Inflammatory macrophage treated with lipopolysaccharide for 1 hour (primary cell): ENCODE measurements around the gene LCP1.
A peak's percentile ranks its signal among the peaks of the same experiment; 100 is the strongest.
"Not testable (repeated sequence)": the region's sequence is repeated elsewhere in the genome, so short reads cannot be mapped to it uniquely, and the experiment has no call there.

Experiments
- DNase-seq, 2 donors: peaks; one replicate each; pipeline ENCODE4 v3.0.0-alpha.2; 2020 to 2022

LCP1 gene

DNA sequence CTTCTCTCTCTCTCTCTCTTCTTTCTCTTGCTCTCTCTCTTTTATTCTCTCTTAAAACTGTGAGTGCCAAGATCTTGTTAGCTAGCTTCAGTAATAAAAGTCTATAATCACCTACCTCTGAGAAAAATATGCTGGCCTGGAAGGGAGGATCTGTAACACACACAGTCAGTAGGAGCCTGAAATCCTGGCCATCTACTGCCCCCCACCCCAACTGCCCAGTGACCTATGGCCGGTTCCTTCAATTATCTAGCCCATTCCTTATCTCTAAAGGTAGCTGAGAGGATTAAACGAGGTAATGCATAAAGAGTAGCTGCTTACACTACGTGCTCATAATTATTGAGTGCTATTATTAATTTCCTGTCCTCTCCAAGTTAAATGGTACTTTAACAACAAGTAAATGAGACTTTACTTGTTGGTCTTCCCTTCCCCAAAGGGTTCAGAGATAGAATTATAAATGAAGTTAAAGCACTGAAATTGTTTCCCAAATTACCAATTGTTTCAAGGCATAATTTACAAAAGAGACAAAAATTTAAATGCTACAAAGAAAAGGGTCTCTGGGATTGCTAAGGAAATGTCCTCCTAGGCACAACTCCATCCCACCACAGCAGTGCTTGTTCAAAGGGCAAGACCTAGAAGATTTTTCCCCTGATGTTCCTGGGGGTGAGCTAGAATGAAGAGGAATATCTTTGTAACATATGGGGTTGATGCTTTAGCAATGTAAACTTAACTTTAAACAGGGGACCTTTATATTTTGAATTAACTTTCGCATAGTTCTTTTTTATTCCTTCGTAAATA lies 1.8 kb downstream of the LCP1 start:
- no peak for DNase-seq

DNA sequence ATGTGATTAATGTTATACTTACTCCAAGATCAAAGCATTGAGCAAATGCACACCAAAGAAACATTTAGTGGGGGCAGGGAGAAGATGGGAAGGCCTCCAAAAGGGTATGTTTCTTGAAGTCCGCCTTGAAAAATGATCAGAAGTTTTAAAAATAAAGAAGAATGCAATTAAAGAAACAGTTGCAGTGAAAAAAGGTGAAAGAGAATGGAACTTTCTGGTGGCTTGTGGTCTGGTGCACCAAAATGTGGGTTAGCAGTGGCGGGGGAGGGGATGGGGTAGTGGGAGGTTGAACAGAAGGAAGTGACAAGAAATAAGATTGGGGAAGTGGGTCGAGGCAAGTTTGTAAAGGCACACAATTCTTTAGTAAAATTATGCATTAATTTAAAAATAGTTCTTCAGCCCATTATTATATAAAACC lies 2.5 kb downstream of the LCP1 start:
- peak; percentile 61 to 65 for DNase-seq

DNA sequence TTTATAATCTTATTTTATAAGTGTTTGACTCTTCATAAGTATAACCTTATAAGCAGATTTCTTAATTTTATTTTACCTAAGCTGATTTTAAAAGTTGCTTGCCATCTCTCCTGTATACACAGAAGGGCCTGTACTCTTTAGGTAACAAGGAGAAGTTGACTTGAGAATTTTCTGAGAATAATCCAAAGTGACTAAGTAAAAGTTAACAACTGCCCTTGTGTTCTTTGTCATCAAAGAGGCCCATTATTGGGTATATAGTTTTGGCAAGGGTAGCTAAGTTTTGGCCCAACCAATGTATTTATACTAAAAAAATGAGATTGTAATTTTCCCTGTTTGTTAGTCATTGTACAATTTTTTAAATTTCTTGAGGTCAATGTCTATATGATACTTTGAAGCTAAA lies 3.2 kb downstream of the LCP1 start:
- DNase-seq = no peak

DNA sequence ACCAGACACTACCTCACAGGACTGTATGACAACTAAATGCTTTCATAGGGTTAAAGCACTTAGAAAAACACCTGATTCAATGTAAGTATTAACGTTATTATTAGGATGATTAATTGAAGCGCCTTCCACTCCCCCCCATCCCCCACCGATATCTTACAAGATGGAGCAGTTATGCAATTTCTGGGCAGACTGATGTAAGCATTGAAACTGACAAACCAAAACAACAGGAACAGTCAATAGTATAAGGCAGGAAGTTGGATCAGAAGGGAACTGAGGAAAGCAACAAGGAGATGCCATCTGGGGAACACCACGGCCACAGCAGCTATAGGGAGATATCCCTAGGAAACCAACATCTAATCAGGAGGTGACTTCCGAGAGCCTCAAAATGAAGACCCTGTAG lies 3.8 kb downstream of the LCP1 start:
- DNase-seq = peak; percentile 74 to 78

DNA sequence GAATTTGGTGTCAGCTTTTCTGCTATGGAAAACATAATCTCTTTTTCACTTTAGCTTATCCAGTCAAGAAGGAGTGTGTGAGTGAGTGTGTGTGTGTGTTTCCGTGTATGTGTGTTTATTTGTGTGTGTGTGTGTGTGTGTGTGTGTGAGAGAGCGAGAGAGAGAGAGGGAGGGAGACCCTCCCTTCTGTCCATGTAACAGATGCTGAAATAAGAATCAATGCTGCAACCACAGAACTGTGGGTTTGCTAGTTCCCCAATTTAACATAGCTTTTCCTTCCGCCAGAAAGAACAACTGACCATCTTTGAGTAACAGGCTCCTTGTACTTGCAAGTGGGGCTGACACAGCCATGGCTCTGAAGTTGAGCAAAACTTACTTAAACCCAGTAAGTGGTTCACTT lies 5.2 kb downstream of the LCP1 start:
- DNase-seq = peak; percentile 81 to 90

DNA sequence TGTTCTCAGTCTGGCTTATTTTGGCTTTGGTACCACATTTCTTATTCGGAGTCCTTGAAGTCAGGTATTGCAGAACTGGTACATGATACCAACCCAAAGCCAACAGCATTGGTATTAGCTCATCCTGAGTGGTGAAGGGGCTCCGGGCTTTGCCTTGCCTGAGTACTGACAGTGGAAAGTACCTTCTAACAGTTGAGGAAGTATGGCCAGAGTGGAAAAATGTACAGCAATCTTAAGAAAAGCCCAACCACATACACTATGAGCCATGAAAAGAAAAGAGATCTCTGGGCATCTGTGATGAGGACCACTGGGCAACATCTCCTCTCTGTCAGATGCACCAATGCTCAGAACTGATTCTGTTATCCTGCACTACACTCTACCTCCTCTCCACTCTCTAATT lies 8.3 kb downstream of the LCP1 start:
- DNase-seq = peak; percentile 82 to 93

DNA sequence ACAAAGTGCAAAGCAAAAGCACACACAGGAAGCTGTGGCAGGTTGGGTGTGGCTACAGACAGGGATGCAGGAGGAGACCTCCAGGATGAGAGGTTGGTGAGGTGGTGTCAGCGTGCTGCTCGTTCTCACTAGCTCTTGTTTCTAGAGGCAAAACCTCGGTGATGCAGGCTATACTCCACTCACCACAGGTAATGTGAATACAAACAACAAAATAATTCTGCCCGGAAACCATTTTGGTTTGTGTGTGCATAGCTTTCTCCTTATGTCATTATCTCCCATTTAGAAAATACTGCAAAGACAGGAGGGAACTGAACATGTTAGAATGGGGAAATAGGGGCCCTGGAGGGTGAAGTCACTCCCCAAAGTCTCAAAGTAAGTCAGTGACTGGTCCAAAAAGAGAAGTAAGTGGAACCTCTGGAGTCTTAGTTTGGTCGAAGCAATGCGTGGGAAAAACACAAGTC lies 9.4 kb downstream of the LCP1 start:
- DNase-seq = peak; percentile 88 to 96

DNA sequence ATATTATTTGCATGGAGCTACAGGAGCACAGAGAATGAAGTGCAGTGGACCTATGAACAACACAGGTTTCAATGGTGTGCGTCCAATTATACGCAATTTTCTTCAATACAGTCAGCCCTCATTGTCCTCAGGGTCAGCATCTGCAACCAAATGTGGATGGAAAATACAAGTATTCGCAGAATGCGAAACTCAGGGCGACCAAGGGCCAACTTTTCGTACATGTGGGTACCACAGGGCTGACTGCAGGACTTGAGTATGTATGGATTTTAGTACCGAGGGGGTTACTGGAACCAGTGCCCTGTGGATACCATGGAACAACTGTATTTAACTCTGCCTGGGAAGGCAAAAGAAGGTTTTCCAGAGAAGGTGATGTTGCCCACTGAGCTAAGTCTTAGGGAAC lies 10.2 kb downstream of the LCP1 start:
- no peak for DNase-seq

DNA sequence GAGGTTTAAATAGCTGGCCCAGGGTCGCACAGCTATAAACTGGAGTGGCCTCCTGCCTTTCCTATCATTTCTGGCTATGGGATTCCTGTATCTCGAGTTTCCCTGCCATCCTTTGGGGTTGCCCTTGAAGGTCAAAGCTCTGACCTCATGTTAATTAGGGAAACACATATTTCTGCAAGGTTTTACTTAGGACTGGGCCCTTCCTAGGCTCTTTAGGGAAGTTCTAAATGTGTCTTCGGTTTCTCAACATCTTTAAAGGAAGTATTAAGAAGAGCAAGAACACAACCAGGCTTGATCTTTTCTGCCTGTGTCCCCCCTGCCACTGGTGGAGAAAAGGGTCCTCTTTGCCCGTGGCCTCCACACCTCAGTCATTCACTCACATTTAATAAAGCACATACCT lies 10.8 kb downstream of the LCP1 start:
- peak; percentile 83 to 92 for DNase-seq

DNA sequence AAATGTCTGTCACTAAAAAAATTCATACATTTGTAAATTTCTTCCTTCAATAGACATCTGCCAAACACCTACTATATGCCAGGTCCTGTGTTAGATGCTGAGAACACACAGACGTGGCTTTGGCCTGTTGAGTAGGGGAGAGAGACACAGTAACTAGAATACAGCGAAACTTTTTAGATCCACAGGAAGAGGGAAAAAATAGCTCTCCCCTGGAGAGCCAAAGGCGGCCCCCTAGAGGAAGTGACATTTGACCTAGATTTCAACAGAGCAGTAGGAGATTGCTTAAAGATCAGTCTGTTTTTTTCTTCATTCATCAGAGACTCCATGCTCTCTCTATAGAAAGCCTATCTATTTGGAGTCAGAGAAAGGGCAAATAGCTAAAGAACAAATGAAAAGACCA lies 11.3 kb downstream of the LCP1 start:
- DNase-seq = peak; percentile 53 to 62

DNA sequence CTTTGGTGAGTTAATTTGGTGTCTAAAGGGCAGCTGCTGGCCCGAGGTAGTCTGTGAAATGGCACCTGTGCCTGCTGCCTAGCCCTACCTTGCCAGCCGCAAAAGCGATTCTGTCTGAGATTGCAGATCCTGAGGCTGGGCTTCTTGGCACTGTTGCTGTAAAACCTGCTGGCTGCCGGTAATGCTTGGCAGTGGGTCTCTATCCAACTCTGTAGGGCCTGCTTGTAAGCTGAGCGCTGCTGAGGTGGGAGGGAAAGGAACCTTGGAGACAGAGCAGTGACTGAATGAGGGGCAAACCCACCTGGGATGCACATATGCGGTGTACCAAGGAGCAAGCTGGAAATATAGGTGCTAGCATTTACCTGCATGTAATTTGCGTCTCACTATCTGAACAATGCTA lies 11.7 kb downstream of the LCP1 start:
- DNase-seq = no peak

DNA sequence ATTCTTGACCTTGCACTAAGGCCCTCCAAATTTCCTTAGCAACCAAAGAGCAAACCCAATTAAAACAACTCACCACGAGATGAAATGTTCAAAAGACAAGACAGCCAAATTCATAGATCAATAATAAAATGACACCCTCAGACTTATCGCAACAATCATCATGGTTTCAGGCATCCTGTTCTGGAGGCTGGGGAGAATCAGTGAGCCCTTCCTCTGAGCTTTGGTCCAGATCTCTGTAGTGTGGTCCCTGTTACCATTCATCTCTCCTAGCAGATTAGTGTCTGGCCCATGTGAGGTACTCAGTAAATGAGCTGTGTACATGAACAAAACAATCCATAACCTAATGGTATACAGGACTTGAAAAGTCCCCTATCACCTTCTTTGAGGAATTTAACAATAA lies 12.2 kb downstream of the LCP1 start:
- no peak for DNase-seq

DNA sequence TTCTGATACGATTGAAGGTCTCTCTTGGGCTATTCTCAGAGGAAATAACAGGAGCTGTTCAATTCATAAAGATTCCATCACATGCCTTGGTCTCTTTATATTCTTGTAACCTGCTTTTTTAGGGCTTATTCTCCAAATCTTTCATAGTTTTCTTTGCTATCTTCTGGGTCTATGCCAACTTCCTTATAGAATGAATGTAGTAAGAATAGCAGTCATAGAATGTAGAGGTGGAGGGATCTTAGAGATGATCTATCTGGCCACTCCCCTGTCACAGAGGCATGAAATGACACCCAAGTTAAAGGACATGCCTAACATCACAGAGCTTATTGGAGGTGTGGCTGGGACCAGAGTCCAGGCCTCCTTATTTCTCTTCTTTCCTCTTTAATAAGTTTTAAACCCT lies 13.2 kb downstream of the LCP1 start:
- peak; percentile 60 to 80 for DNase-seq

DNA sequence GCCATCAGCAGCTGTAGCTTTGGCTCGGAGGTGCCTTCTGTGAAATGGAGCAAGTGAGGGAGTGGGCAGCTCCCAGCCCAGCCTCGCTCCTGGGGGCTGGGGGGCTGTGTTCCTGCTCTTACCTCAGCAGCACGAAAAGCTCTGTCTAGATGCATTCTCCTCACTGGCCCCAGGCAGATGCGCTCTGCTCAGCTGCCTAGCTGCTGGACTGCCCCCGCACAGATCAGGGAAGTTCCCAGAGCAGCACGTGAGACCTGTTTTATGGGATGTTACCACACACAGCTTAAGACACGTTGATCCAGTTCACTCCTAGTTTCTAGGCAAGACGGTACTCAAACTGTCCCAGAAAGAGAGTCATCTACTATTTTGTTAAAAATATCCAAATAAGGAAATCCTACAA lies 13.6 kb downstream of the LCP1 start:
- peak; percentile 91 to 97 for DNase-seq

DNA sequence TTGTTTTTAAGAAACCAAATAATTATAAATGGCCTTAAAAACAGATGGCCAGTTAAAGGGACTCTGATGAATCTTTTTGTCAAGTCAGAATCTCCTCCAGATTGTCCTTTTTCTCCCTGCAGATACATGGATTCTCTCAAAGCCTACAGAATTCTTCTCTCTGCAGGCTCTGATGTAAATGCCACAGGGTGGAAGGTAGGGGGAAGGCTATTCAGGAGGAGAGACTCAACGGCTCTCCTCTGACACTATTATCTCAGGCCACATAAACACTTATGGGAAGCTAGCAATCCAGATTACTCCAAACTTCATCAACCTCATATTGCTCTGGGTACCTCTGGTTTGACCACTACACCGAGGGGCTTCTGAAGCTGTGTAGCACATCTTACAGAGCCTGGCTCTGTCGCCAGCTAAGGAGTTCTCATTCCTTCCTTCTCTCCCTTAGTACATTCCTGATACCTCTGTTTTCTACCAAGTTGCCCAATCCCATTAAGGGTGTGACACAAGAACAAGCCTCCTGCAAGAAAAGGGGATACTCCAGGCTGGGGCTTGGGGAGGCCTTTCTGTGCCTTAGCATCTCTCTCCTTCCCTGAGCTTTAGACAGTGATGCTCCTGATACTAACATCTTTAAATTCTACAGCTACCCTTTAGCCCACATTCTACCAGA lies 14.9 kb downstream of the LCP1 start:
- no peak for DNase-seq

DNA sequence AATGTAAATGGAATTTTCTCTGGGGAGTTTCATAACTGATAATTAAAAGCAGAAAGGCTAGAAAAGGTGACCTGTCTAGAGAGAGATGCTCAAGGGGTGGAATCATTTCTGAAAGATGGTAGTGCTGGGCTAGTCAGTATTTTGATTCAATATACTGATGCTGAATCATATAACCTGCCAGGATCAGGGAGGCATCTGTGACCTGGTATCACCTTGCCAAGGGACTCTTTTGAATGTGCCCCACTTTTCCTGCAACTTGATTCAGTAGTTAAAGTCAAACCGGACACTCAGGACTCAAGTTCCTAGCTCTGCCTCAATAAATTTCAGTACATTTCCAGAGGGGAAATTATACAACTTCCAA lies 15.8 kb downstream of the LCP1 start:
- DNase-seq = no peak

DNA sequence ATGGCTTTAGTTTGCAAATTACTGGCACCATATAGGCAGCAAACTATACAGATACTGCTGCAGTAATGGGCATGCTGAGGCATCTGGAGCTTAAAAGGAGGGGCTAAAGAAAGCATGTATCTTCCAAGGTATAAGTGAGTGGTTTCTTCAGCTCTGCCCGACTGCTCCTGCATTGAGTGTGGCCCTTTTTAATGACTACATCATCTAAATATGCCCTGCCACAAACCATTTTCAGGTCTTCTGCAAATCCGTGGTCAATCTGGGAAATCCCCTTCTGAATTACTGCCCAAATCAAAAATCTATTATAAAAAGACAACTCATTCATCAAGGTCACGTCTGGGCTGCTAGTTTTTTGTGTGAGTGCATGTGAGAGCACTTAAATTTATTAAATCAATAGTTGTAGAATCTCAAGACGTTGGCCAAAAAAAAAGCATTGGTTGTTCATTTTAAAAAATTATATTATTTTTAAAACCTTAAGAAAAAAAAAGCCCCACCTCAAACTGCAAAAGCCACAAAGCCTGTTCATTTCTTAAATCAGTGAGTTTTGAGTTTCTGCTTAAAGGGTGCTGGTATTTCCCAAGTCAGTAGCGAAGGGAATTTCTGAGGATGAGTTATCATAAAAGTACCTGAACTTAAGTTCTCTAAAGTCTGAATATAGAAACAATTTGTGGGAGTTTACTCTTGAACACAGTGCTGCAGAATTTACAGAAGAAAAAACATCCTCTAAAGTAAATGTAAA lies 16.3 kb downstream of the LCP1 start:
- peak; percentile 76 to 94 for DNase-seq

DNA sequence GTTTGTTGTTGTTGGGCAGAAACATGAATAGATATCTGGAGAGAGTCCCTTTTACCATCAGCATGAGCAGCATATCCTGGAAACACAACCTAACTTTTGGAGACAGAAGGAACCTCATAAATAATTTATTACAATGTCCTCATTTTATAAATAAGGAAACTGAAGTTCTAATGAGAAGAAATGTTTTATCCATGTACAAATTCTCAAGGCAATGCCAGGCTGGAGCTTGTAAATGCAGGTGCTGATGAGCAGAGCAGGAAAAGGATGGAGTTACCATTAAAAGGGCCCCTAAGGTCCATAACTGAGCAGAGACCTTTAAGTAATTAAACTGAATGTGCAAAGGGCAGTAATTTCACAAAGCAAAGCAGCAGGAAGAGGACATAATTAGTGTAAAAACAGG lies 17.3 kb downstream of the LCP1 start:
- no peak for DNase-seq

DNA sequence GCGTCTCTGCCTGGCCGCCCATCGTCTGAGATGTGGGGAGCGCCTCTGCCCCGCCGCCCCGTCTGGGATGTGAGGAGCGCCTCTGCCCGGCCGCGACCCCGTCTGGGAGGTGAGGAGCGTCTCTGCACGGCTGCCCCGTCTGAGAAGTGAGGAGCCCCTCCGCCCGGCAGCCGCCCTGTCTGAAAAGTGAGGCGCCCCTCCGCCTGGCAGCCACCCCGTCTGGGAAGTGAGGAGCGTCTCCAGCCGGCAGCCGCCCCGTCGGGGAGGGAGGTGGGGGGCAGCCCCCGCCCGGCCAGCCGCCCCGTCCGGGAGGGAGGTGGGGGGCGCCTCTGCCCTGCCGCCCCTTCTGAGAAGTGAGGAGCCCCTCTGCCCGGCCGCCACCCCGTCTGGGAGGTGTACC lies 19.2 kb downstream of the LCP1 start:
- DNase-seq = not testable (repeated sequence)

DNA sequence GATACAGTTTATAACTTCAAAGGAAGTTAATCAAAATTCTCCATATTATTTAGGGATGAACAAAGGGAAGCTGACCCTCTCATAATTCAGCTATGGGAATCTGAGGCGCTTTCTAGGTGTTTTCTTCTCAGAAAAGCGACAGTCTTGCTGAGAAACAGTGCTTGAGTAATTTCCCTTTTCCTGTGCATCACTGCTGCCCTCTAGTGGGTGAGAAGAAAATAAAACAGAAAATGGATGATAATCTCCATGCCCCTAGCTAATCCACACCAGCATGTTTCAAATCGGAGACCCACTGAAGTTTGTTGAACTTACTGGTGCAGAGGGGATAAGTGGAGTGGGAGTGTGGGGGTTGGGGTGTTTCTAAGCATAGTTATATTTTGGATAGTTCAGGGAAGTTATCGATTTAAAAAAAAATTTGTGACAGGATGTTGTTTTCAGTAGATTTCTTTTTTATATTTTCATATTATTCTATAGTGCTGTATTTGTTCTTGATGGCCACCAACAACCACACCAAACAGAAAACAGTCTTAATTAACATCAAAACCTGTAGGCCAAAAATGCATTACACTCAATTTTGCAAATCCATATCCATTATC lies 21.4 kb downstream of the LCP1 start:
- peak; percentile 58 to 84 for DNase-seq

DNA sequence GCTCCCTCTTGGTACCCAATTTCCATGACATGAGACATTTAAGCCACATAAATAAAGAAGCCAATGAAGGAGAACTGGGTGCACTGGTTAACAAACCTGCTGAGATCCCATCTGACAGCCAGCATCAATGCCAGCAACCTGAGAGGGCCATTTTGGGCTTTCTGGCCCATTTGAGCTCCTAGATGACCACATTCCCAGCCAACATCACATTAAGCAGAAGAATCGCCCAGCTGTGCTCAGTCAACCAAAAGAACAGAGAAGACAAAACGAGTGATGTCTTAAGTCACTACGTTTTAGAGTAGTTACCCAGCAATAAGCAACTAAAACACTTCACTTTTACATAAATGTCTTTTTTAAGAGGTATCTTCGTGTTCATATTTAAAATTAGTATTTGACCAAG lies 21.9 kb downstream of the LCP1 start:
- no peak for DNase-seq

DNA sequence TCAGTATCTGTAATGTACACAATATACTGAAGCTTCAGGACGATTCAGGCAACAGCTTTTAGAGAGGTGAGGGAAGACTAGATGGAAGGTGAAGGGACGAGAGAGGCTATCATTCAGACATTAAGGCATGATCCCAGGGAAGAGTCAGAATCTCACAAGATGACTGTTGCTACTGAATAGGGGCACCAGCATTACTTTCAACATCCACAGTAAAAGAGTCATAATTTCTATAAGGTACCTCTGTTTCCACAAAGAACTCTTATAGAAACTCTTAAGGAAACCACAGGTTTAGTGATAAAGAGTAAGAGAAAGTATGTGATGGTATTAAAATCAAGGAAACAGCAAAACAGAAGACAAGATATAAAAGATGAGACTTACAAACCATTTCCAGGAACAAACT lies 23.0 kb downstream of the LCP1 start:
- no peak for DNase-seq

DNA sequence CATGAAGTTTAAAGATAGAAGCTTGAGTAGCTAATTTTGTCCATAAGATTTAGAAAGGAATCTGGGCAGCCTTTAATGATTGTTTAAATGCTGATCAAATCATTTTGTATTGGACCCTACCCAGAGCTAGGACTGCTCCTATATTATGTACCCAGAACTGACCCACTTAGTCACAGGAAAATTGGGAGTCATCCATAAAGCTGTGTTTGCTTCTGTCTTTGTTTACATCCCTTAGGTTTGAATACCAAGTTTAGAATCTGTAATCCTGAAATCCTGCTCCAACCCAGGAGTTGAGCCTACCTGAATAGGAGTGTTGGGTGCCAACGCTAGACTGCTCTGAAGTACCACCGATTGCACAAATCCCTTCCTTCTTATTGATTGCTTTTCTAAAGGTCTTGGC lies 23.8 kb downstream of the LCP1 start:
- DNase-seq = no peak
